Measurements from ENCODE around the gene IL10RA.

DNA sequence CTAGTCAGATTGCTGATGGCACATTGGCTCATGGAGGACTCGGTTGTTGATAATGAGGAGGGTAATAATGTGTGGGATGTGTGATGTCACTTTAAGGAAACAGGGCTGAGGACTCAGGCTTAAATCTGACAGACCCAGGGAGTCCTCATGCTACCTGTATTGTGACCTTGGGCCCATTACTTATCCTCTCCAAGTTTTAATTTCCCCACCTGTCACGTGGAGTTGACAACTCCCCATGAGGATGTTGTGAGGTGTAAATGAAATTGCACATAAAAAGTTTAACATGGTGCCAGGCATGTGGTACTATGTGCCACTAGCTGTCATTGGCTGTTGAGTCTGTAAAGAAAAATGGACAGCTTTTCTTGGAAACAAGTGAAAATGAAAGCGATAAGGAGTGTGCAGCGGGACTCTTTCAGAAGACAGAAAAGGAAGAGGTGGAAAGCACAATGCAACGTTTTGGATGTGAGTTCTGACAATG, 15.3 kb downstream of the IL10RA start:
- TF ChIP-seq, protein P1, sequence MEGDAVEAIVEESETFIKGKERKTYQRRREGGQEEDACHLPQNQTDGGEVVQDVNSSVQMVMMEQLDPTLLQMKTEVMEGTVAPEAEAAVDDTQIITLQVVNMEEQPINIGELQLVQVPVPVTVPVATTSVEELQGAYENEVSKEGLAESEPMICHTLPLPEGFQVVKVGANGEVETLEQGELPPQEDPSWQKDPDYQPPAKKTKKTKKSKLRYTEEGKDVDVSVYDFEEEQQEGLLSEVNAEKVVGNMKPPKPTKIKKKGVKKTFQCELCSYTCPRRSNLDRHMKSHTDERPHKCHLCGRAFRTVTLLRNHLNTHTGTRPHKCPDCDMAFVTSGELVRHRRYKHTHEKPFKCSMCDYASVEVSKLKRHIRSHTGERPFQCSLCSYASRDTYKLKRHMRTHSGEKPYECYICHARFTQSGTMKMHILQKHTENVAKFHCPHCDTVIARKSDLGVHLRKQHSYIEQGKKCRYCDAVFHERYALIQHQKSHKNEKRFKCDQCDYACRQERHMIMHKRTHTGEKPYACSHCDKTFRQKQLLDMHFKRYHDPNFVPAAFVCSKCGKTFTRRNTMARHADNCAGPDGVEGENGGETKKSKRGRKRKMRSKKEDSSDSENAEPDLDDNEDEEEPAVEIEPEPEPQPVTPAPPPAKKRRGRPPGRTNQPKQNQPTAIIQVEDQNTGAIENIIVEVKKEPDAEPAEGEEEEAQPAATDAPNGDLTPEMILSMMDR (conservative IDR thresholded peaks at IDR 0.05; ENCODE audit: low read depth in 2 of 2): no peak
- no peak for TF ChIP-seq EZH2phosphoT487 (IDR thresholded peaks at IDR 0.05; ENCODE audit: unreplicated experiment)
- TF ChIP-seq CREB1 (CRISPR knock-in tag; IDR thresholded peaks at IDR 0.05; ENCODE audit: low read depth): no peak
